Hepatocyte (in vitro differentiated cells): ENCODE results near the gene CCSER2. TPM values are rescaled to one million over a fixed set of nuclear protein-coding genes. Genes with fewer than 3 reads are reported as not detected.
"Not testable (repeated sequence)": the region's sequence is repeated elsewhere in the genome, so short reads cannot be mapped to it uniquely, and the experiment has no call there.

ENCODE experiments used
- DNase-seq: peaks from one replicate; pipeline ENCODE4 v3.0.0-alpha.2; 2016; ENCODE audit warnings: low spot score
- H2AFZ ChIP-seq: fragments of 200-600 bp; sonication (generic); 2 replicates; pipeline ENCODE4 v1.6.0; 2016; ENCODE audit warnings: antibody characterized with exemption, mild to moderate bottlenecking
- H3K27ac ChIP-seq: fragments of 200-600 bp; sonication (generic); 2 replicates; pipeline ENCODE4 v1.5.1; 2016; ENCODE audit warnings: mild to moderate bottlenecking
- H3K27me3 ChIP-seq: fragments of 200-600 bp; sonication (generic); 2 replicates; pipeline ENCODE4 v1.6.1; 2016
- H3K36me3 ChIP-seq: fragments of 200-600 bp; sonication (generic); replicated peaks from 2 replicates; pipeline ENCODE4 v1.5.1; 2016; ENCODE audit warnings: low read depth; ENCODE audit not compliant: insufficient read depth
- H3K4me1 ChIP-seq: fragments of 200-600 bp; sonication (generic); 2 replicates; pipeline ENCODE4 v1.5.1; 2016; ENCODE audit warnings: mild to moderate bottlenecking, moderate library complexity; ENCODE audit not compliant: insufficient read depth
- H3K4me2 ChIP-seq: fragments of 200-600 bp; sonication (generic); 2 replicates; pipeline ENCODE4 v1.6.0; 2016
- H3K4me3 ChIP-seq: fragments of 200-600 bp; sonication (generic); 2 replicates; pipeline ENCODE4 v1.5.1; 2016; ENCODE audit warnings: mild to moderate bottlenecking
- H3K79me2 ChIP-seq: fragments of 200-600 bp; sonication (generic); 2 replicates; pipeline ENCODE4 v1.6.0; 2017; ENCODE audit warnings: mild to moderate bottlenecking
- H3K9me2 ChIP-seq: fragments of 200-600 bp; sonication (generic); replicated peaks from 2 replicates; pipeline ENCODE4 v1.6.0; 2017; ENCODE audit warnings: mild to moderate bottlenecking; ENCODE audit not compliant: insufficient read depth
- H3K9me3 ChIP-seq: fragments of 200-600 bp; sonication (generic); 2 replicates; pipeline ENCODE4 v1.5.1; 2016; ENCODE audit warnings: low read depth, mild to moderate bottlenecking
- H4K20me1 ChIP-seq: fragments of 200-600 bp; sonication (generic); 2 replicates; pipeline ENCODE4 v1.6.0; 2016; ENCODE audit warnings: mild to moderate bottlenecking; ENCODE audit not compliant: insufficient read depth, poor library complexity, severe bottlenecking
- EZH2 ChIP-seq: fragments of 200-600 bp; sonication (generic); IDR thresholded peaks from 2 replicates; pipeline ENCODE4 v1.6.1; 2016; ENCODE audit warnings: antibody characterized with exemption, mild to moderate bottlenecking, borderline replicate concordance
- EZH2phosphoT487 ChIP-seq: fragments of 200-600 bp; sonication (generic); IDR thresholded peaks from one replicate; pipeline ENCODE4 v1.6.1; 2018; ENCODE audit warnings: antibody characterized with exemption, mild to moderate bottlenecking, low read depth, moderate library complexity; ENCODE audit not compliant: unreplicated experiment, severe bottlenecking
- WGBS: methylation state at CpG from one replicate; pipeline ENCODE4 v1.1.6; 2016; ENCODE audit warnings: low lambda C conversion rate; ENCODE audit errors: missing lambda C conversion rate; 5-methylcytosine and 5-hydroxymethylcytosine counted together
- polyA plus RNA-seq: library from polyadenylated mRNA; unstranded; fragments of >200 nt; fragmentation: Nextera tagmentation; extraction: Ambion mirVana; gene quantifications from 2 replicates; pipeline ENCODE4 v1.2.1, GENCODE V29; 2016
- total RNA-seq: library from RNA; depleted of rRNA; stranded (reverse); fragments of >200 nt; gene quantifications from 2 replicates; pipeline ENCODE4 v1.2.3, GENCODE V29; 2014
- TF ChIP-seq, protein P1 (sequence below): fragments of 200-600 bp; sonication (generic); IDR thresholded peaks from 2 replicates; pipeline ENCODE4 v1.5.1; 2016; ENCODE audit warnings: antibody characterized with exemption, mild to moderate bottlenecking; ENCODE audit not compliant: poor library complexity

The CCSER2 gene, protein sequence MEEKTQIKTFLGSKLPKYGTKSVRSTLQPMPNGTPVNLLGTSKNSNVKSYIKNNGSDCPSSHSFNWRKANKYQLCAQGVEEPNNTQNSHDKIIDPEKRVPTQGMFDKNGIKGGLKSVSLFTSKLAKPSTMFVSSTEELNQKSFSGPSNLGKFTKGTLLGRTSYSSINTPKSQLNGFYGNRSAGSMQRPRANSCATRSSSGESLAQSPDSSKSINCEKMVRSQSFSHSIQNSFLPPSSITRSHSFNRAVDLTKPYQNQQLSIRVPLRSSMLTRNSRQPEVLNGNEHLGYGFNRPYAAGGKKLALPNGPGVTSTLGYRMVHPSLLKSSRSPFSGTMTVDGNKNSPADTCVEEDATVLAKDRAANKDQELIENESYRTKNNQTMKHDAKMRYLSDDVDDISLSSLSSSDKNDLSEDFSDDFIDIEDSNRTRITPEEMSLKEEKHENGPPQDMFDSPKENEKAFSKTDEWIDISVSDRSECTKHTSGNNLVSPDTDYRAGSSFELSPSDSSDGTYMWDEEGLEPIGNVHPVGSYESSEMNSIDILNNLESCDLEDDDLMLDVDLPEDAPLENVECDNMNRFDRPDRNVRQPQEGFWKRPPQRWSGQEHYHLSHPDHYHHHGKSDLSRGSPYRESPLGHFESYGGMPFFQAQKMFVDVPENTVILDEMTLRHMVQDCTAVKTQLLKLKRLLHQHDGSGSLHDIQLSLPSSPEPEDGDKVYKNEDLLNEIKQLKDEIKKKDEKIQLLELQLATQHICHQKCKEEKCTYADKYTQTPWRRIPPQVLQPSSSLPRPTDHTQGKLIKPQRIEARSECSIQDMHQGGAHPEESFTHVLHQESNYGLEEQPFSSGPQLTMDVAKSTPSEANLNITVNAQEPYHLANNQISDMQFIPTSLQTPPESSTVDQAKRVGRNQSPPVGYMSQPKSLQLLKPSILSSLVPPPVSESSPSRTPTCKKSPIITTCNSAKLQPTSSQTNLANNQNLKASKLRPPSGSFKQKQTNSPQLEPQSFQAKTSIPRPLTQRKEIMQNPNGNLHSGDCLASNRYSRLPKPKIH
- total RNA-seq (36.5 and 41.1 TPM in 2 replicates), polyA plus RNA-seq (28.7 and 39.7 TPM in 2 replicates)

DNA sequence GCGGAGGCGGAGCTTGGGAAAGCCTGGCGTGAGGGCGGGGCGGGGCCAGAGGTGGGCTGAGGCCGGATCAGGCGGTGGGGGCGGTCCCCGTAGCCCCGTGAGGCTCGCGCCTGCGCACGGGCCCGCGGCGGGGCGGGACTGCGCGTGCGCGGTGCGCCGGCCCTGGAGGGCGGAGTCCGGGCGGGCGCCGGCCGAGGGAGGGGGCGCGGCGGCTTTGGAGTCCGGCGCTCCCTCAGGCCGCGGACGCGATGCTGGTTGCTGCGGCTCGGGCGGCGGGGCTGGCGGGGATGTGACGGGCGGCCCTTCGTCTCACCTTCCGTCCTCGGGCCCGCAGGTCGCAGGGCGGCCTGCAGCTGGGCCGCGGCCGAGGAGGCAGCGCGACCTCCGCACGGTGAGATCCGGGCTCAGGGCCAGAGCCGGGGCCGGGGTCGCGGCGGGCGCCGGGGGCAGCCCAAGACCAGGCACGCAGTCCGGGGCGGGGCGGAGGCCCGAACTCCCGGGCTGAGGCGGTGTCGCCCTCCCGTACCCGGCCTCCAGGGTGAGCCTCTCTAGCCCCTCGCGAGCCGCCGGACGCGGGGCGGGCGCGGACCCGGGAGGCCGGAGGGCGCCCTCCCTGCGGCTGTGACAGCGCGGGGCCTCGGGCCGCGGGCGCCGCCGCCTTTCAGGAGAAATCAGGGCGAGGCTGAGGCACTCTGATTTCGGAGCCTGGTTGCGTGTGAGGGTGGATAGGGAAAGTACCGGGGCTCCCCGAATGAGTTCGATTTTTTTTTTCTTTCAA is at the start of gene CCSER2:
CCSER2 (plus strand) TSS at position 172 of the 778 bp plus-strand sequence. CDS start 42,464 bp downstream, outside the sequence.
- peak; percentile 99 for DNase-seq
- Histone ChIP-seq H3K9me2 (no peaks in the 10 kb centered on the region), H3K4me1 (peaks cover 10% of the 10 kb centered on the region), H3K9me3 (no peaks in the 10 kb centered on the region), H4K20me1 (peaks cover 34% of the 10 kb centered on the region), H3K4me2 (peak within 1 kb of the TSS; percentile 72), H3K4me3 (peak within 1 kb of the TSS; percentile 58), H3K79me2 (peaks cover 44% of the 10 kb centered on the region), H3K36me3 (no peaks in the 10 kb centered on the region), H2AFZ (peak within 1 kb of the TSS; percentile 58), H3K27me3 (no peaks in the 10 kb centered on the region), H3K27ac (peak within 1 kb of the TSS; percentile 98)
- WGBS = under 1% methylated on average over 17 of the region's 104 CpGs
- no peak for TF ChIP-seq EZH2phosphoT487
- TF ChIP-seq, protein P1, sequence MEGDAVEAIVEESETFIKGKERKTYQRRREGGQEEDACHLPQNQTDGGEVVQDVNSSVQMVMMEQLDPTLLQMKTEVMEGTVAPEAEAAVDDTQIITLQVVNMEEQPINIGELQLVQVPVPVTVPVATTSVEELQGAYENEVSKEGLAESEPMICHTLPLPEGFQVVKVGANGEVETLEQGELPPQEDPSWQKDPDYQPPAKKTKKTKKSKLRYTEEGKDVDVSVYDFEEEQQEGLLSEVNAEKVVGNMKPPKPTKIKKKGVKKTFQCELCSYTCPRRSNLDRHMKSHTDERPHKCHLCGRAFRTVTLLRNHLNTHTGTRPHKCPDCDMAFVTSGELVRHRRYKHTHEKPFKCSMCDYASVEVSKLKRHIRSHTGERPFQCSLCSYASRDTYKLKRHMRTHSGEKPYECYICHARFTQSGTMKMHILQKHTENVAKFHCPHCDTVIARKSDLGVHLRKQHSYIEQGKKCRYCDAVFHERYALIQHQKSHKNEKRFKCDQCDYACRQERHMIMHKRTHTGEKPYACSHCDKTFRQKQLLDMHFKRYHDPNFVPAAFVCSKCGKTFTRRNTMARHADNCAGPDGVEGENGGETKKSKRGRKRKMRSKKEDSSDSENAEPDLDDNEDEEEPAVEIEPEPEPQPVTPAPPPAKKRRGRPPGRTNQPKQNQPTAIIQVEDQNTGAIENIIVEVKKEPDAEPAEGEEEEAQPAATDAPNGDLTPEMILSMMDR = no peak
- TF ChIP-seq EZH2 = no peak

GRCh38 chr10:84279876-84280475 is 48.4 kb upstream of the CCSER2 start:
- WGBS = 40% methylated on average over 31 of the region's 31 CpGs
- H3K4me1 ChIP-seq, H3K36me3 ChIP-seq, H3K27me3 ChIP-seq, H3K79me2 ChIP-seq, H3K4me3 ChIP-seq, H3K9me3 ChIP-seq, H3K9me2 ChIP-seq, DNase-seq, H3K27ac ChIP-seq, H4K20me1 ChIP-seq, H2AFZ ChIP-seq: not testable (repeated sequence)
- peak overlapping the region; percentile 41 for H3K4me2 ChIP-seq

- Histone ChIP-seq H3K9me3 (no peaks in the 10 kb centered on the region), H3K79me2 (no peaks in the 10 kb centered on the region), H2AFZ (no peak overlapping the region), H3K36me3 (no peaks in the 10 kb centered on the region), H3K4me3 (no peak overlapping the region), H3K4me1 (no peaks in the 10 kb centered on the region), H3K27ac (no peak overlapping the region), H4K20me1 (no peaks in the 10 kb centered on the region), H3K4me2 (no peak overlapping the region), H3K27me3 (peaks cover 14% of the 10 kb centered on the region), H3K9me2 (no peaks in the 10 kb centered on the region)
- TF ChIP-seq EZH2 (no peak), EZH2phosphoT487 (no peak)
- TF ChIP-seq, protein P1 = no peak
- no peak for DNase-seq
Observed at GRCh38 chr10:84286695-84287094, 41.7 kb upstream of the CCSER2 start.
